Mucosa of descending colon (tissue), 3 donors: ENCODE data around the gene MED13L. TPM values are rescaled to one million over a fixed set of nuclear protein-coding genes. Genes with fewer than 3 reads are reported as not detected.

ENCODE experiments used
- ATAC-seq: fragments of 200-7000 bp; cut with Tn5 transposase; one replicate; pipeline ENCODE4 v1.9.1; 2020; ENCODE audit warnings: mild to moderate bottlenecking, moderate library complexity
- DNase-seq, 3 donors: peaks; one replicate each; pipeline ENCODE4 v3.0.0-alpha.2; 2020
- H3K36me3 ChIP-seq: fragments of 200-600 bp; one replicate; pipeline ENCODE4 v1.8.0; 2021; ENCODE audit warnings: low read depth, mild to moderate bottlenecking
- H3K4me1 ChIP-seq: fragments of 200-600 bp; one replicate; pipeline ENCODE4 v1.8.0; 2021; ENCODE audit warnings: low read depth, mild to moderate bottlenecking
- H3K4me3 ChIP-seq: fragments of 200-600 bp; one replicate; pipeline ENCODE4 v1.8.0; 2021; ENCODE audit warnings: mild to moderate bottlenecking
- H3K9me3 ChIP-seq: fragments of 200-600 bp; one replicate; pipeline ENCODE4 v1.8.0; 2021; ENCODE audit warnings: mild to moderate bottlenecking
- CTCF ChIP-seq: fragments of 200-600 bp; IDR thresholded peaks from one replicate; pipeline ENCODE4 v1.8.0; 2022; ENCODE audit warnings: antibody characterized with exemption, mild to moderate bottlenecking
- intact Hi-C, 2 donors: fragments of 100-400 bp; cut with DNase I in 1 of 2; cut with micrococcal nuclease in 1 of 2; formaldehyde crosslinking; loops; one replicate each; pipeline versions ENCODE4 v1.11.0 to v1.11.1; 2022; cut with DNase I, micrococcal nuclease
- total RNA-seq, 3 donors: library from RNA; stranded (reverse); fragmentation: NEBNext Ultra II Directional in 2 of 3; extraction: Animal tissue kit (Norgen Biotek cat#: 25700) in 2 of 3; gene quantifications; one replicate each; pipeline versions ENCODE4 v1.2.1 to v1.2.4, GENCODE V29; 2021 to 2023
- donor health status: DM: no; HTN: no; CAD: no; lungs with moderate emphysema.
- donor health status: DM: no; HTN: no; CAD: no.
- donor health status: DM: no; HTN: yes; CAD: no.

MED13L gene
- total RNA-seq, 3 donors from 2014 or later: 96.9 to 165 (median 135) TPM

- no peak for DNase-seq
Observed at GRCh38 chr12:116153113-116153512, 124.4 kb downstream of the MED13L start.

GRCh38 chr12:116152268-116152667 is 125.2 kb downstream of the MED13L start:
- no peaks in the 10 kb centered on the region for H3K4me1 ChIP-seq
- no peak for DNase-seq
- no peak for TF ChIP-seq CTCF
- H3K4me3 ChIP-seq: no peak overlapping the region
- H3K9me3 ChIP-seq: no peaks in the 10 kb centered on the region
- intact Hi-C loops: no loop called here
- H3K36me3 ChIP-seq: no peaks in the 10 kb centered on the region
- no peak for ATAC-seq

More at GRCh38 chr12:116153113-116153512, 124.4 kb downstream of the MED13L start:
- H3K4me1 ChIP-seq: no peaks in the 10 kb centered on the region
- intact Hi-C loops: no loop called here
- no peak for ATAC-seq
- no peaks in the 10 kb centered on the region for H3K9me3 ChIP-seq
- H3K36me3 ChIP-seq: no peaks in the 10 kb centered on the region
- TF ChIP-seq CTCF: no peak
- H3K4me3 ChIP-seq: no peak overlapping the region

GRCh38 chr12:116150452-116150851 is 127.0 kb downstream of the MED13L start:
- Histone ChIP-seq H3K4me3 (no peak overlapping the region), H3K4me1 (no peaks in the 10 kb centered on the region), H3K9me3 (no peaks in the 10 kb centered on the region), H3K36me3 (no peaks in the 10 kb centered on the region)
- intact Hi-C loops: no loop called here
- no peak for TF ChIP-seq CTCF
- ATAC-seq (no peak), DNase-seq (no peak)

GRCh38 chr12:116150001-116150400 is 127.5 kb downstream of the MED13L start:
- Histone ChIP-seq H3K36me3 (no peaks in the 10 kb centered on the region), H3K4me1 (no peaks in the 10 kb centered on the region), H3K4me3 (no peak overlapping the region), H3K9me3 (no peaks in the 10 kb centered on the region)
- DNase-seq: no peak
- ATAC-seq: no peak
- TF ChIP-seq CTCF: no peak
- intact Hi-C loops: no loop called here

- no peaks in the 10 kb centered on the region for H3K4me1 ChIP-seq
- ATAC-seq (peak; percentile 41), DNase-seq (no peak)
- intact Hi-C loops: no loop called here
- TF ChIP-seq CTCF: no peak
- no peak overlapping the region for H3K4me3 ChIP-seq
- no peaks in the 10 kb centered on the region for H3K9me3 ChIP-seq
- no peaks in the 10 kb centered on the region for H3K36me3 ChIP-seq
Observed at GRCh38 chr12:116148844-116149243, 128.6 kb downstream of the MED13L start.

GRCh38 chr12:116146386-116146785 is 131.1 kb downstream of the MED13L start:
- intact Hi-C loops: no loop called here

More at GRCh38 chr12:116146386-116146785, 131.1 kb downstream of the MED13L start:
- TF ChIP-seq CTCF: no peak
- Histone ChIP-seq H3K36me3 (no peaks in the 10 kb centered on the region), H3K4me3 (no peak overlapping the region), H3K9me3 (no peaks in the 10 kb centered on the region), H3K4me1 (no peaks in the 10 kb centered on the region)
- DNase-seq: no peak
- no peak for ATAC-seq
